DOHH2 (cell line): ENCODE measurements around the gene RACGAP1.

Source experiments
- CTCF ChIP-seq: fragments of 200-600 bp; sonication (generic); IDR thresholded peaks from one replicate; pipeline ENCODE4 v1.5.1; 2014; ENCODE audit warnings: antibody characterized with exemption, mild to moderate bottlenecking, low read depth, low read length; ENCODE audit not compliant: poor library complexity, severe bottlenecking
- EZH2phosphoT487 ChIP-seq: fragments of 200-600 bp; sonication (generic); IDR thresholded peaks from 2 replicates; pipeline ENCODE4 v1.6.1; 2017; ENCODE audit warnings: borderline replicate concordance, mild to moderate bottlenecking, antibody characterized with exemption, low read length, moderate library complexity, mixed read lengths

- no peak for TF ChIP-seq CTCF
- no peak for TF ChIP-seq EZH2phosphoT487
These were observed 63.1 kb downstream of the RACGAP1 start for GRCh38 chr12:49961993-49962764.
